HTR-8/SVneo (cell line): ENCODE results near the gene RAB9B.
A peak's percentile ranks its signal among the peaks of the same experiment; 100 is the strongest.
"Not testable (repeated sequence)": the region's sequence is repeated elsewhere in the genome, so short reads cannot be mapped to it uniquely, and the experiment has no call there.

ENCODE experiments used
- DNase-seq: peaks from one replicate; pipeline ENCODE4 v3.0.0; 2011; ENCODE audit warnings: low spot score, mixed read lengths; ENCODE audit not compliant: insufficient read length
- FAIRE-seq: peaks from 2 replicates; lab custom pipeline; 2011; peaks lifted over from hg19 to GRCh38; lab: Jason Lieb, UNC

Gene RAB9B

DNA sequence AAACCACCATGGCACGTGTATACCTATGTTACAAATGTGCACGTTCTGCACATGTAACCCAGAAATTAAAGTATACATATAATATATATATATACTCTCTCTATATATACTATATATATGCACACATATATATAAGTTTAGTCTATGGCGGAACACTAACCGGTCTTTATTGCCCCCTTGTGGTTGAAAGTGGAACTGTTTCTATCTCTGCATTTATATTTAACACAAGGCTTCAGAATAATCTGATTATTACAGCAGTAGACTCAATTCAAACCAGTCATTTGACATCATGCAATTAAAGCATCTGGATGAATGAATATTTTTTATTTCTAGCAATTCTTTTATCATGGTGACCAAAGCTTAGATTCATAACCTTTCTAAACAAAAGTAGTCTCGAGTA is 14.6 kb downstream of the RAB9B start:
- FAIRE-seq (no peak), DNase-seq (no peak)

DNA sequence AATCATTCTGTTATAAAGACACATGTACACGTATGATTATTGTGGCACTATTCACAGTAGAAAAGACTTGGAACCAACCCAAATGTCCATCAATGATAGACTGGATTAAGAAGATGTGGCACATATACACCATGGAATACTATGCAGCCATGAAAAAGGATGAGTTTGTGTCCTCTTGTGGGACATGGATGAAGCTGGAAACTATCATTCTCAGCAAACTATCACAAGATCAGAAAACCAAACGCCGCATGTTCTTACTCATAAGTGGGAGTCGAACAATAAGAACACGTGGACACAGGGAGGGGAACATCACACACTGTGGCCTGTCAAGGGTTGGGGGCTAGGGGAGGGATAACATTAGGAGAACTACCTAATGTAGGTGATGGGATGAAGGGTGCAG is 15.0 kb downstream of the RAB9B start:
- not testable (repeated sequence) for FAIRE-seq, DNase-seq

DNA sequence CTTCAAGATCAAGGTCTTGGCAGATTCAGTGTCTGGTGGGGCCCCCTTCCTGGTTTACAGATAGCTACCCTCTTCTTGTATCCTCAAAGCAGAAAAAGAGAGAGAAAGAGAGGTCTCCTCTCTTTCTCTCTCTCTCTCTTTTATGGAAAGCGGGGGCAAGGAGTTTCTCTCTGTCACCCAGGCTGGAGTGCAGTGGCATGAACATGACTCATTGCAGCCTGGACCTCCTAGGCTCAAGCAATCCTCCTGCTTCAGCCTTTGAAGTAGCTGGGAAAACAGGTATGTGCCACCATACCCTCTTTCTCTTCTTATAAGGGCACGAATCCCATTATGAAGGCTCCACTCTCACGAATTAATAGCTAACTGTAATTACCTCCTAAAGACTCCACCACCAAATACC is 20.2 kb downstream of the RAB9B start:
- FAIRE-seq (no peak), DNase-seq (no peak)

DNA sequence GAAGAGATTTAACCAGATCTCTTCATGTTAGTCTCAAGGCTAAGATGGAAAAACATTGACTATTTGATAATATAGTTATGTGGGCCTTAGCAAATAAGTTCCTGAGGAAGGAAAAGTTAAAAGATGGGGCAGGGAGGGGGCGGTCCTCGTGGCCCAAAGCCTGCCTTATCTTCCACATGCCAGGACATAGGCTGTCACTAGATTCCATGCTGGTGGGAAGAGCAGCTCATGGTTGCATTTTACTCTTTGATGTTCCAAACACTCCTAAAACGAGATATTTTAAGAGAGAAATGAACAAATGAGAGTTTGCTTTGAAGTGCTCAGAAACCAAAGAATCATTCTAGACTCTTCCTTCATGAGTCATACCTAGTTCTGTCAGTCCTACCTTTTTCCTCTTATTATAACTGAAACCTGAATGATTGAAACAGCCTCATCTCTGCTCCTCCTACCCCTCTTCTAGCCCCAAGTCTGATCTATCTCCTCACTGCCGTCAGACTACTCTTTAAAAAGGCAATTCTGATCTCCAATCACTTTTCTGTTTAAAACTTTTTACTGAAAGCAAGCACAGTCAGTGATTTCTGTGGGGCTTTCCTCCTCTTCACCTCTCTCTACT is 25.1 kb downstream of the RAB9B start:
- FAIRE-seq, result no peak
- no peak for DNase-seq

- DNase-seq (no peak), FAIRE-seq (no peak)
These were observed 26.2 kb downstream of the RAB9B start for GRCh38 chrX:103805860-103806259.

- FAIRE-seq, result no peak
- no peak for DNase-seq
These were observed 31.7 kb downstream of the RAB9B start for GRCh38 chrX:103800318-103800717.

DNA sequence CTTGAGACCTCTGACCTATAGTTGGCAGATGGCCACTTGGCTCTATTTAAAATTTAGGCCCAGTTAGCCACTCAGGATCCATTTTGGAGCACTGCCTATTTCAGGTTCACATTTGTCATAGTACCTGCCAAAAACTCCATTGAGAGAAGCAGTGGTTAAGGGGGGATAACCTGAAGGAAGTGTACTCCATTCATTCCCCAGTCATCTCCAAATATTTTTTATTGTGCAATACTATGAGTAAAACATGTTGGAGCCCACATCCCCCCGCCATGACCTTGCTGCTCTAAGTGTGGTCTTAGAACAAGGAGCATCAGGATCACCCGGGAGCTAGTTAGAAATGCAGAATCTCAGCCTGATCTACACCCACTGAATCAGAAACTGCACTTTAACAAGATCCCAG is 34.4 kb downstream of the RAB9B start:
- no peak for DNase-seq
- no peak for FAIRE-seq

- DNase-seq (no peak), FAIRE-seq (no peak)
These were observed 37.9 kb downstream of the RAB9B start for GRCh38 chrX:103794119-103794518.

- FAIRE-seq (no peak), DNase-seq (no peak)
These were observed 38.5 kb downstream of the RAB9B start for GRCh38 chrX:103793545-103793940.

GRCh38 chrX:103792916-103793544 is 39.0 kb downstream of the RAB9B start:
- DNase-seq, result peak; percentile 4
- no peak for FAIRE-seq

- no peak for FAIRE-seq
- DNase-seq, result no peak
These were observed 40.1 kb downstream of the RAB9B start for GRCh38 chrX:103791826-103792485.

- no peak for DNase-seq
- FAIRE-seq, result no peak
These were observed 40.8 kb downstream of the RAB9B start for GRCh38 chrX:103791228-103791627.

DNA sequence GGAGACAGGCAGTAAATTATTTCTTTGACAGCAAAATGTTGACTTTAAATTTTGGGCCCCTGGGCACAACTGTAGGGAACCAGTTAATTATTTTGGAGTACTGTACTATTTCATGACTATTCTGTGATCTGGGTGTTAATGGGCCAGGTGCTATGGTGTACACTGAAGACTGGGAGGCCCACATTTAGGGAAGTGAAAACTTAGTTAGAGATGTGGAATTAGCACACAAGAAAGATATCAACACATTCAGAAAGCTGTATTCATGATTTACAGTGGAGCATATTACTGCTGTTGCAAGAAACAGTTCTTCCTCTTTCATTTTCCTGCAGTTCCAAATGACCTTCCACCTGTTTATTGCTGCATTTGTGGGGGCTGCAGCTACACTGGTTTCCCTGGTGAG is 43.1 kb downstream of the RAB9B start:
- DNase-seq (no peak), FAIRE-seq (no peak)

DNA sequence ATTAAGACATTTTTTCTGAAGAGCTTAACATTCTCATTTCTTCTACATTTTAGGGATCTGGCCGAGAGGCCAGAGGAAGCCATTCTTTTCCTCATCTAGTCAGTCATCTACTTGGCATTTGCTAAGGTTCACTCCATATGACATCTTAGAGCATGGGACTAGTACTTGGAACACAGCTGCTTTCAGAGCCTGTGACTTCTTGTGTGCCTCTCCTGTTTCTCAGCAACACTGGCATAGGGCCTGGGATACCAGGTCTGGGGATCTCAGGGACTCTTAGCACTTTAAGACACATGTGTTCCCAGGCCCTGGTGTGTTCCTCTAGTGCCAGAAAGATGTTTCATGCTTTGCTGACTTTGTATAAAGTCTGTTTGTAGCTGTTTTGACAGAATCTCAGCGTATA is 48.1 kb downstream of the RAB9B start:
- no peak for FAIRE-seq

GRCh38 chrX:103783196-103783595 is 48.9 kb downstream of the RAB9B start:
- FAIRE-seq (no peak), DNase-seq (no peak)

More for the DNA sequence above, 48.1 kb downstream of the RAB9B start:
- no peak for DNase-seq

DNA sequence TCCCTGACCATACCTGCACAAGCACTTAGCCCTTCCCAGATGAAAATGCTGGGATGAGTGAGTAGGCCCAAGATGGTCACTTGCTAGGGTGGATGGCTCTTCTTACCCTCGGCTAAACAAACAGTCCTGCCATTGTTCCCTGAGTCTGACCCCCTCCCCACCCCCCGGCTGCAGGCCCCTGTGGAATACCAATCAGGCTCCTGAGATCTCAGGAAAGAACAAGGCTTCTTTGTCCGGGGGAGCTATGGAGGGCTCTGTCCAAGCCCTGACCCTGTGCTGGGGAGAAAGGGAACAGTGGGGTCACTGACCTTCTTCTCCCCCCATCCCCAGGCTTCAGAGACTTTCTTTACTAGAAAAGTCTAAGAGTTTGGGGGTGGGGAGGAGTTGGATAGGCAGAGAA is 49.4 kb downstream of the RAB9B start:
- FAIRE-seq, result no peak
- DNase-seq, result no peak

DNA sequence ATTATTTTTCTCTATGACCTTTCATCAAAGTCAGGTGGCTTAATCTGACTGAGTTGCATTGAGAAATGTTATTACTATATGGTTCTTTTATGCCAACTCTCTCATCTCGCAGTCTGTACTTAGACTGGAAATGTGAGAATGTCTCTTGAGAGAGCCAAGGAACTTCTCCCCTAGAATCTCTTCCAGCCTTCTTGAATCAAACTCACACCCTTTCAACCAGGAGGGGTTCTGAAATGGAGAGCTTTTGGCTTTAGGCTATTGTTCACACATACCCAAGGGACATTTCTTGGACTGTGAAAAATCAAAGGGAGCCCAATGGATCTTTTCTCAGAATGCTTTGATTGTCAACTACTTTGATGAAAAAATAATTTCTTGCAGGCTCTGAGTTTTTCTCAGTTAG is 50.4 kb downstream of the RAB9B start:
- FAIRE-seq (no peak), DNase-seq (no peak)

- DNase-seq (no peak), FAIRE-seq (no peak)
These were observed 51.0 kb downstream of the RAB9B start for GRCh38 chrX:103781062-103781402.

GRCh38 chrX:103780336-103781061 is 51.6 kb downstream of the RAB9B start:
- no peak for FAIRE-seq
- no peak for DNase-seq

DNA sequence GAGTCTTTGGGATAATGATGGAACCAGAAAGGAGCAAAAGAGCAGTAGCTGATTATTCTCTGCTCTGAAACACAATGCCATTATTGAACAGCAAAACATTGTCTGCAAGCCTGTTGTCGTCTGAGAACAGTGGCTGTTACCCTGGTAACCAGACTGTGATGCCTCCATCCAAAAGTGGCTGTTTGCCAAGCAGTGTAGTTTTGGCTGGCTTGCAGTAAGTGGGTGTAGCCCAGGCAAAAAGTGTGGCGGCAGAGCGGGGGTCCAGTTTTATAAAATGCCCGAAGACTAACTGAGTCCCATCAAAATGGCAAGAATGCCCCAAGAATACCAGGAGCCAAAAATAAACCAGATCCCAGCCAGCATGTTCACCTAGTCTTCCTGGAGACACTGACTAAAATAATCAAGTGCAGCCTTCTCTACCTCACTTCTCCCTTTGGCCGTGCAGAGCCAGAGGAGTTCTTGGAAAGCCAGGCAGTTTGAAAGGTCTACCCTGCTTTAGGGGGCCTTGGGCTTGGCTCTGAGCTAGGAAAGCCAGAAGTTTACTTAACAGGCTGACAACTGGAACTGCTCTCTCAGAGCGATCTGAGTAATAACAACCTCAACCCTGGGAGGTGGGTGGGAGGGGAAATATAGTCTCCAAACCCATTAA is 52.8 kb downstream of the RAB9B start:
- no peak for FAIRE-seq

DNA sequence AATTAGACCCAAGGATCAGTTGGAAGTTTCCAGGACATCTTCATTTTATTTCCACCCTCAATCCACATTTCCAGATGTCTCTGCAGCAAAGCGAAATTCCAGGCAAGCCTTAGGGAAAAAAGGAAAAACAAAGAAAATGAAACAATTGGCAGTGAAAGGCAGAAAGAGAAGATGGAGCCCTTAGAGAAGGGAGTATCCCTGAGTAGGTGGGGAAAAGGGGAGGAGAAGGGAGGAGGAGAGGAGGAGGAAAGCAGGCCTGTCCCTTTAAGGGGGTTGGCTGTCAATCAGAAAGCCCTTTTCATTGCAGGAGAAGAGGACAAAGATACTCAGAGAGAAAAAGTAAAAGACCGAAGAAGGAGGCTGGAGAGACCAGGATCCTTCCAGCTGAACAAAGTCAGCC is 55.5 kb downstream of the RAB9B start, which contains the start of gene PLP1:
Gene PLP1 (plus strand): TSS at position 295 of the 400 bp plus-strand sequence. CDS start 156 bp downstream, outside the sequence.
- no peak for FAIRE-seq
- no peak for DNase-seq

More for the DNA sequence above, 52.8 kb downstream of the RAB9B start:
- DNase-seq, result no peak
